SJSA1 (cell line): Measurements from ENCODE around the gene PUM2. TPM values are rescaled to one million over a fixed set of nuclear protein-coding genes. Genes with fewer than 3 reads are reported as not detected.

ENCODE experiments used
- DNase-seq, 2 experiments: peaks; one replicate each; pipeline ENCODE4 v3.0.0-alpha.2; 2015 to 2020; ENCODE audit warnings: low spot score in 2 of 2, low read depth in 1 of 2
- H3K27ac ChIP-seq: fragments of 250-450 bp; sonication (Bioruptor Pico); 2 replicates; pipeline ENCODE4 v1.5.1; 2020; ENCODE audit warnings: mild to moderate bottlenecking, moderate library complexity
- H3K27me3 ChIP-seq: fragments of 250-450 bp; sonication (Bioruptor Pico); replicated peaks from 2 replicates; pipeline ENCODE4 v1.5.1; 2020; ENCODE audit warnings: mild to moderate bottlenecking, moderate library complexity
- H3K36me3 ChIP-seq: fragments of 250-450 bp; sonication (Bioruptor Pico); 2 replicates; pipeline ENCODE4 v1.5.1; 2020; ENCODE audit warnings: mild to moderate bottlenecking
- H3K4me1 ChIP-seq: fragments of 250-450 bp; sonication (Bioruptor Pico); replicated peaks from 2 replicates; pipeline ENCODE4 v1.6.1; 2021; ENCODE audit warnings: mild to moderate bottlenecking
- H3K4me3 ChIP-seq: fragments of 250-450 bp; sonication (Bioruptor Pico); 2 replicates; pipeline ENCODE4 v1.5.1; 2020; ENCODE audit warnings: mild to moderate bottlenecking
- H3K9me3 ChIP-seq: fragments of 250-450 bp; sonication (Bioruptor Pico); replicated peaks from 2 replicates; pipeline ENCODE4 v1.5.1; 2020; ENCODE audit warnings: mild to moderate bottlenecking
- total RNA-seq: library from RNA; depleted of rRNA; stranded (reverse); fragments of >200 nt; shearing (Covaris generic); gene quantifications from 2 replicates; pipeline ENCODE4 v1.2.3, GENCODE V29; 2014

The PUM2 gene
- total RNA-seq, 1 experiment from 2014 or later = 23.4 TPM

- peaks cover 10% of the 10 kb centered on the region for H3K4me1 ChIP-seq
- DNase-seq = peak in 1 of 2 experiments; percentile 24
- H3K27ac ChIP-seq = no peak overlapping the region
- H3K36me3 ChIP-seq = no peaks in the 10 kb centered on the region
- H3K27me3 ChIP-seq = no peaks in the 10 kb centered on the region
- H3K4me3 ChIP-seq = no peak overlapping the region
- no peaks in the 10 kb centered on the region; the same call in 1 of the 2 replicates for H3K9me3 ChIP-seq
Observed at GRCh38 chr2:20362701-20363435, 12.2 kb upstream of the PUM2 start.

- H3K27me3 ChIP-seq = no peaks in the 10 kb centered on the region
- DNase-seq = peak in 1 of 2 experiments; percentile 14
- H3K4me3 ChIP-seq = no peak overlapping the region
- H3K4me1 ChIP-seq = peaks cover 10% of the 10 kb centered on the region
- no peak overlapping the region for H3K27ac ChIP-seq
- no peaks in the 10 kb centered on the region for H3K9me3 ChIP-seq
- H3K36me3 ChIP-seq = no peaks in the 10 kb centered on the region
Observed at GRCh38 chr2:20361893-20362292, 11.2 kb upstream of the PUM2 start.

- H3K4me1 ChIP-seq = no peaks in the 10 kb centered on the region
- H3K9me3 ChIP-seq = no peaks in the 10 kb centered on the region
- no peaks in the 10 kb centered on the region for H3K36me3 ChIP-seq
- no peaks in the 10 kb centered on the region for H3K27me3 ChIP-seq
- H3K4me3 ChIP-seq = no peak overlapping the region
- H3K27ac ChIP-seq = no peak overlapping the region
- no peak for DNase-seq
Observed at GRCh38 chr2:20359096-20359495, 8.5 kb upstream of the PUM2 start.

GRCh38 chr2:20357638-20358389, 7.2 kb upstream of the PUM2 start:
- Histone ChIP-seq H3K4me3 (no peak overlapping the region), H3K36me3 (no peaks in the 10 kb centered on the region), H3K27me3 (no peaks in the 10 kb centered on the region), H3K4me1 (no peaks in the 10 kb centered on the region), H3K9me3 (no peaks in the 10 kb centered on the region), H3K27ac (no peak overlapping the region)
- DNase-seq = no peak

- Histone ChIP-seq H3K27ac (no peak overlapping the region), H3K9me3 (no peaks in the 10 kb centered on the region), H3K27me3 (no peaks in the 10 kb centered on the region), H3K36me3 (no peaks in the 10 kb centered on the region), H3K4me1 (peaks cover 8% of the 10 kb centered on the region), H3K4me3 (no peak overlapping the region)
- no peak for DNase-seq
Observed at GRCh38 chr2:20356042-20356441, 5.4 kb upstream of the PUM2 start.

- H3K27me3 ChIP-seq = no peaks in the 10 kb centered on the region
- DNase-seq = no peak
Observed at GRCh38 chr2:20355131-20355530, 4.5 kb upstream of the PUM2 start.

GRCh38 chr2:20353241-20353992, 2.8 kb upstream of the PUM2 start:
- Histone ChIP-seq H3K36me3 (peaks cover 15% of the 10 kb centered on the region), H3K4me3 (no peak overlapping the region), H3K4me1 (peaks cover 10% of the 10 kb centered on the region), H3K27ac (no peak overlapping the region), H3K9me3 (no peaks in the 10 kb centered on the region), H3K27me3 (no peaks in the 10 kb centered on the region)
- no peak for DNase-seq

More at GRCh38 chr2:20355131-20355530, 4.5 kb upstream of the PUM2 start:
- no peaks in the 10 kb centered on the region for H3K9me3 ChIP-seq
- no peak overlapping the region for H3K4me3 ChIP-seq
- H3K27ac ChIP-seq = no peak overlapping the region
- peaks cover 10% of the 10 kb centered on the region for H3K4me1 ChIP-seq
- peaks cover 3% of the 10 kb centered on the region; the same call in 1 of the 2 replicates for H3K36me3 ChIP-seq

- no peak overlapping the region for H3K4me3 ChIP-seq
- no peak overlapping the region for H3K27ac ChIP-seq
- H3K36me3 ChIP-seq = peaks cover 18% of the 10 kb centered on the region
- peaks cover 10% of the 10 kb centered on the region for H3K4me1 ChIP-seq
- DNase-seq = no peak
- H3K9me3 ChIP-seq = no peaks in the 10 kb centered on the region
- no peaks in the 10 kb centered on the region for H3K27me3 ChIP-seq
Observed at GRCh38 chr2:20352581-20353216, 2.1 kb upstream of the PUM2 start.

GRCh38 chr2:20352230-20352578, 1.6 kb upstream of the PUM2 start:
- Histone ChIP-seq H3K27me3 (no peaks in the 10 kb centered on the region), H3K27ac (no peak overlapping the region), H3K4me3 (no peak overlapping the region), H3K36me3 (peaks cover 18% of the 10 kb centered on the region), H3K9me3 (no peaks in the 10 kb centered on the region), H3K4me1 (peaks cover 13% of the 10 kb centered on the region)
- DNase-seq = no peak

- Histone ChIP-seq H3K9me3 (no peaks in the 10 kb centered on the region), H3K27me3 (no peaks in the 10 kb centered on the region), H3K36me3 (peaks cover 18% of the 10 kb centered on the region), H3K4me1 (peaks cover 16% of the 10 kb centered on the region), H3K27ac (peak overlapping the region; percentile 65; the same call in 1 of the 2 replicates), H3K4me3 (peak overlapping the region; percentile 92)
- DNase-seq = no peak
Observed at GRCh38 chr2:20351555-20352229, 1.0 kb upstream of the PUM2 start.

GRCh38 chr2:20350041-20350712, 467 bp downstream of the PUM2 start:
- H3K36me3 ChIP-seq = peaks cover 26% of the 10 kb centered on the region
- DNase-seq = peak; percentile 55 to 77
- H3K9me3 ChIP-seq = no peaks in the 10 kb centered on the region
- peak overlapping the region; percentile 92 for H3K4me3 ChIP-seq
- H3K27ac ChIP-seq = peak overlapping the region; percentile 95
- H3K4me1 ChIP-seq = peaks cover 18% of the 10 kb centered on the region
- no peaks in the 10 kb centered on the region for H3K27me3 ChIP-seq

GRCh38 chr2:20349513-20349921, 1.1 kb downstream of the PUM2 start:
- H3K4me1 ChIP-seq = peaks cover 18% of the 10 kb centered on the region
- no peaks in the 10 kb centered on the region for H3K27me3 ChIP-seq
- DNase-seq = no peak
- no peaks in the 10 kb centered on the region for H3K9me3 ChIP-seq
- peak overlapping the region; percentile 95 for H3K27ac ChIP-seq
- peak overlapping the region; percentile 92 for H3K4me3 ChIP-seq
- H3K36me3 ChIP-seq = peaks cover 27% of the 10 kb centered on the region
